NB4 (cell line): ENCODE data around the gene BCL2L1.

ENCODE experiments used
- MYC ChIP-seq: IDR thresholded peaks from 2 replicates; pipeline ENCODE4 v1.6.1; 2011; ENCODE audit warnings: low read depth, low read length
- POLR2A ChIP-seq: IDR thresholded peaks from 2 replicates; pipeline ENCODE4 v1.6.1; 2011; ENCODE audit warnings: mild to moderate bottlenecking; ENCODE audit not compliant: insufficient read length; ENCODE audit errors: extremely low read depth
- TF ChIP-seq, protein P1 (sequence below): IDR thresholded peaks from one replicate; pipeline ENCODE4 v1.5.1; 2012; ENCODE audit warnings: low read depth, low read length
- TF ChIP-seq, protein P2 (sequence below): IDR thresholded peaks from 2 replicates; pipeline ENCODE4 v1.6.1; 2011; ENCODE audit warnings: low read depth, low read length

DNA sequence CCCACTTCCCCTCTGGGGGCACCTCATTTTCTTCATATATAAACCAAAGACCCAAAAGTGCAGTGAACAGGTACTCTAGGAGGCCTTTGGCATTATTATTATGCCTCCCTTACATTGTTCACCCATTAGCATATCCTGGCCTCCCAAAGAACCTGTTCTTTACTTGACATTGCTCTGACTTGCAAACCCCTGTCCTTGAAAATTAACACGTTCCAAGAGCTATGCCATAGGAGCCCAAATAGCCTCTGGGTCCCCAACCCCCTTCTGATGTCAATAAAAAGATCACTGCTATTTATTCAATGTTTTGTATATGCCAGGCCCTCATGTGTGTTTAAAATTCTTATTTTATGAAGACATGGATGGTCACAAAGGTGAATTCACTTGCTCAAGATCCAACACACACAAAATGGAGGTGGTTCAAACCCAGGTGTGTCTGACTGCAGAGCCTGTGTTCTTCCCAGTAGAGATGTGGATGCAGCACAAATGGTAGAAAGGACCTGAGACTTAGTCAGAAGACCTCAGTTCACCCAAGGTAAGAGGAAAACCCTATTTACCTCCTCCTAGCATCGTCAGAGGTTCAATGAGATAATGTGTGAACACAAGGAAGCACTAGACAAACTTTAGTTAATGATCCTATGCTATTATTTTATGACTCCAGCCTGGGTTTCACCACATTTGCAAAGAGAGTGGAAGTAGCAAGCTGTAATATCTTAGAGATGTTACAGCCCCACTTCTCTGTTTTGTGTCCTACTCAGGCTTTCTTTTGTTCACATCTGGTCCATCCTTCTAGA lies 36.6 kb downstream of the BCL2L1 start:
- TF ChIP-seq POLR2A = no peak
- TF ChIP-seq, protein P1, sequence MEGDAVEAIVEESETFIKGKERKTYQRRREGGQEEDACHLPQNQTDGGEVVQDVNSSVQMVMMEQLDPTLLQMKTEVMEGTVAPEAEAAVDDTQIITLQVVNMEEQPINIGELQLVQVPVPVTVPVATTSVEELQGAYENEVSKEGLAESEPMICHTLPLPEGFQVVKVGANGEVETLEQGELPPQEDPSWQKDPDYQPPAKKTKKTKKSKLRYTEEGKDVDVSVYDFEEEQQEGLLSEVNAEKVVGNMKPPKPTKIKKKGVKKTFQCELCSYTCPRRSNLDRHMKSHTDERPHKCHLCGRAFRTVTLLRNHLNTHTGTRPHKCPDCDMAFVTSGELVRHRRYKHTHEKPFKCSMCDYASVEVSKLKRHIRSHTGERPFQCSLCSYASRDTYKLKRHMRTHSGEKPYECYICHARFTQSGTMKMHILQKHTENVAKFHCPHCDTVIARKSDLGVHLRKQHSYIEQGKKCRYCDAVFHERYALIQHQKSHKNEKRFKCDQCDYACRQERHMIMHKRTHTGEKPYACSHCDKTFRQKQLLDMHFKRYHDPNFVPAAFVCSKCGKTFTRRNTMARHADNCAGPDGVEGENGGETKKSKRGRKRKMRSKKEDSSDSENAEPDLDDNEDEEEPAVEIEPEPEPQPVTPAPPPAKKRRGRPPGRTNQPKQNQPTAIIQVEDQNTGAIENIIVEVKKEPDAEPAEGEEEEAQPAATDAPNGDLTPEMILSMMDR = no peak
- TF ChIP-seq, protein P2, sequence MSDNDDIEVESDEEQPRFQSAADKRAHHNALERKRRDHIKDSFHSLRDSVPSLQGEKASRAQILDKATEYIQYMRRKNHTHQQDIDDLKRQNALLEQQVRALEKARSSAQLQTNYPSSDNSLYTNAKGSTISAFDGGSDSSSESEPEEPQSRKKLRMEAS = no peak
- TF ChIP-seq MYC = no peak
